Natural killer cell treated with Interleukin-12 subunit alpha and Interleukin-12 subunit beta and Interleukin-15 and Interleukin-18, amount 100 ng/mL, for 72 hours (primary cell): ENCODE measurements around the gene LGALS14. TPM values are rescaled to one million over a fixed set of nuclear protein-coding genes. Genes with fewer than 3 reads are reported as not detected.
"Not testable (repeated sequence)": the region's sequence is repeated elsewhere in the genome, so short reads cannot be mapped to it uniquely, and the experiment has no call there.

ENCODE experiments used
- ATAC-seq, 2 donors: fragments of 150-1000 bp; cut with Tn5 transposase in 1 of 2; sonication (Bioruptor Pico), chemical (Tn5 transposase) in 1 of 2; 2 replicates each; pipeline ENCODE4 v1.10.0; 2021
- DNase-seq: peaks from one replicate; pipeline ENCODE4 v3.0.0; 2022; ENCODE audit warnings: low spot score
- H3K27ac Mint-ChIP-seq, 2 donors: 1 replicate in 1 of 2; 2 replicates in 1 of 2; pipeline ENCODE4 v1.8.0; 2022; ENCODE audit warnings: mixed read lengths in 2 of 2, mild to moderate bottlenecking in 1 of 2, moderate library complexity in 1 of 2
- H3K27me3 Mint-ChIP-seq, 2 donors: 1 replicate in 1 of 2; 2 replicates in 1 of 2; pipeline ENCODE4 v1.8.0; 2022; ENCODE audit warnings: mixed read lengths in 2 of 2
- H3K36me3 Mint-ChIP-seq: one replicate; pipeline ENCODE4 v1.8.0; 2022; ENCODE audit warnings: mixed read lengths
- H3K4me1 Mint-ChIP-seq, 2 donors: 1 replicate in 1 of 2; 2 replicates in 1 of 2; pipeline ENCODE4 v1.8.0; 2022; ENCODE audit warnings: low read depth in 2 of 2, mixed read lengths in 2 of 2, mild to moderate bottlenecking in 1 of 2
- H3K4me3 Mint-ChIP-seq: one replicate; pipeline ENCODE4 v1.8.0; 2022; ENCODE audit warnings: mixed read lengths
- H3K9me3 Mint-ChIP-seq: 2 replicates; pipeline ENCODE4 v1.8.0; 2022; ENCODE audit warnings: mixed read lengths
- total RNA-seq, 2 donors: library from RNA; stranded (reverse); gene quantifications; one replicate each; pipeline ENCODE4 v1.2.3, GENCODE V29; 2022

LGALS14 gene, protein sequence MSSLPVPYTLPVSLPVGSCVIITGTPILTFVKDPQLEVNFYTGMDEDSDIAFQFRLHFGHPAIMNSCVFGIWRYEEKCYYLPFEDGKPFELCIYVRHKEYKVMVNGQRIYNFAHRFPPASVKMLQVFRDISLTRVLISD
- not detected for total RNA-seq

DNA sequence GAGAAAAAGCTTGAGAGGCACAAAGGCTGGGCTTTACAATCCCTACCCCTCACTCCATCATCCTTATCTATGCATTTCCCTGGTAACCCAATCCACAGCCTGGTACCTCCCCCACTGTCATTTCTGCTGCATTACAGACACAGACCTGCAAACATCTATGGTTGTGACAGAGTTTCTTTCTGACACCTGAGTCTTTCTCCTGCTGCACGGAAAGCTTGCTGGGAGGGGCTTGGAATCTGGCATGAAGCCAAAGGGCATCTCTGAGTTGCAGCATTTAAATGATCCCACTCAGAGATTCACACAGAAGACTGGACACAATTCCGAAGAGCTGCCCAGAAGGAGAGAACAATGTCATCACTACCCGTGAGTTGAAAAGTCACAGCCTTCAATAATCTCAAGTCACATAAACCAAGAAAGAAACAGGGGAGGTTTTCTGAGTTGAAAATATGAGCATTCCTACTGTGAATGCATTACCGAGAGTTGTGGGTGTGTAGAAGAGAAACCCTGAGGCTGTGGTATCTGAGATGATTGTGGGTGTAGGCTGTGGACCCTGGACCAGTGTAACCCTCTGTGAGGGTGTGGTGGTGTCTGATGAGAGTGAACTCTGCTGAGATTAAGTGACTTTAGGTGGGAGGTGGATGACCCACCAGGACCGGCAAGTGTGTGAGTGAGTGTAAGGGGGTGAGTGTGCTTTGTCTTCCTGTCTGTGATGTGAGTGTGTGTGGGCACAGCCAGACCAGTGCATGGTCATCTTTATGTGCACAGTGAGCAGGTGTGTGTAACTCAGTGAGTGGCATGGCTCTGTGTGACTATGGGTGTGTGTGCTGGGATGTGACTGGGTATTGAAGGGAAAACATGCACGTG is at the start of gene LGALS14:
Gene LGALS14, plus strand, starts transcription at position 301 of the 864 bp plus-strand sequence. Its CDS starts 48 bp downstream, at position 349.
- H3K4me3 Mint-ChIP-seq = peak within 1 kb of the TSS; percentile 44
- H3K27me3 Mint-ChIP-seq = peaks cover 20 to 33% of the 10 kb centered on the region in 2 donors
- DNase-seq (no peak), ATAC-seq (peak in 1 of 2 donors; percentile 47)
- H3K27ac Mint-ChIP-seq = peak within 1 kb of the TSS; percentile 26 to 50
- H3K9me3 Mint-ChIP-seq = no peaks in the 10 kb centered on the region
- H3K4me1 Mint-ChIP-seq = peaks cover 21 to 26% of the 10 kb centered on the region in 2 donors
- H3K36me3 Mint-ChIP-seq = no peaks in the 10 kb centered on the region

DNA sequence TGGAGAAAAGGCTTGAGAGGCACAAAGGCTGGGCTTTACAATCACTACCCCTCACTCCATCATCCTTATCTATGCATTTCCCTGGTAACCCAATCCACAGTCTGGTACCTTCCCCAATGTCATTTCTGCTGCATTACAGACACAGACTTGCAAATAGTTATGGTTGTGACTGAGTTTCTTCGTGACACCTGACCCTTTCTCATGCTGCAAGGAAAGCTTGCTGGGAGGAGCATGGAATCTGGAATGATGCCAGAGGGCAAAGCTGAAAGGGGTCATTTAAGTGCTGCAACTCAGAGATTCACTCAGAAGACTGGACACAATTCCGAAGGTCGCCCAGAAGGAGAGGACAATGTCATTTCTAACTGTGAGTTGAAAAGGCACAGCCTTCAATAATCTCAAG is 48.7 kb upstream of the LGALS14 start, which contains the start of gene LGALS16:
Gene LGALS16, plus strand, starts transcription at position 301 of the 400 bp plus-strand sequence. Its CDS starts 49 bp downstream, at position 350.
- no peak for ATAC-seq
- Mint-ChIP-seq H3K4me1 (no peaks in the 10 kb centered on the region), H3K9me3 (no peaks in the 10 kb centered on the region), H3K4me3 (no peak within 1 kb of the TSS), H3K36me3 (no peaks in the 10 kb centered on the region), H3K27ac (no peak within 1 kb of the TSS), H3K27me3 (peaks cover 43 to 60% of the 10 kb centered on the region in 2 donors)
- DNase-seq = no peak

DNA sequence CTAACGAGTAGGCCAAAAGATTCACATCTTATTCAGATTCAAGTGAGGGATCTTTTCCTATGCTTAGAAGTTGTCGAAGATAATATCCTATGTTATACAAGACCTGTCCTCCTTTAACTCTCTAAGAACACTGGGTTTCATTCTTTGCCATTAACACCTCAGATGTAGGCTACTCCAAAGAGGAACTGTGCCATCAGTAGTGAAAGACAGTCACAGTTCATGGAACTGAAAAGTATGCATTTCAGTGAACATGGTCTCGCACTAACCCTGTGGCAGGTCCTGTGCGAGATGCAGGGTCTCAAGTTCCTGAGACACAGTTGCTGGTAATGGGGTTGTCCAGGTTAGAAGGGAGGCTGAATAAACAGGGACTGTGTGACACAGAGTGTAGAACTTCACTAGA is 44.5 kb upstream of the LGALS14 start:
- Mint-ChIP-seq H3K36me3 (no peaks in the 10 kb centered on the region), H3K9me3 (no peaks in the 10 kb centered on the region)
- no peak for ATAC-seq

DNA sequence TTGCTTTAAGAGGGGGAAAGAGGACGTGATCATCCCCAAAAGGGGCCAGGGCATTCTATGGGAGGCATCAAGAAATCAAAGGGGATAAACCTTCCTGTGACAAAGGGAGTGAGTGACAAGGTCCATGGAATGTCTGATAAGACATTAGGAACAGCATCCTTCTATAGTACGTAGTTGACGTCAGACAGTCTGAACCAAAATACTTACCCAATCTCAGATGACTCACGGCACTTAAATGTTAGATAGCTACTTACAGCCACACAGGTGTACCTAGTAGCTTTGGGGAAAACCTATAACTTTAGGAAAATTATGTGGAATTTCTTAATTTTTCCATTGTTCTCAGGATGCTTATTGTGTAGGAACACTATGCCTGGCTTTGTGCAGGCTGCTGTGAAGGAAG is 43.6 kb upstream of the LGALS14 start:
- Mint-ChIP-seq H3K27ac (no peak overlapping the region), H3K9me3 (no peaks in the 10 kb centered on the region)

More for the DNA sequence above, 44.5 kb upstream of the LGALS14 start:
- no peaks in the 10 kb centered on the region for H3K4me1 Mint-ChIP-seq
- H3K27ac Mint-ChIP-seq = no peak overlapping the region
- DNase-seq = no peak
- H3K27me3 Mint-ChIP-seq = peaks cover 31 to 32% of the 10 kb centered on the region in 2 donors
- no peak overlapping the region for H3K4me3 Mint-ChIP-seq

DNA sequence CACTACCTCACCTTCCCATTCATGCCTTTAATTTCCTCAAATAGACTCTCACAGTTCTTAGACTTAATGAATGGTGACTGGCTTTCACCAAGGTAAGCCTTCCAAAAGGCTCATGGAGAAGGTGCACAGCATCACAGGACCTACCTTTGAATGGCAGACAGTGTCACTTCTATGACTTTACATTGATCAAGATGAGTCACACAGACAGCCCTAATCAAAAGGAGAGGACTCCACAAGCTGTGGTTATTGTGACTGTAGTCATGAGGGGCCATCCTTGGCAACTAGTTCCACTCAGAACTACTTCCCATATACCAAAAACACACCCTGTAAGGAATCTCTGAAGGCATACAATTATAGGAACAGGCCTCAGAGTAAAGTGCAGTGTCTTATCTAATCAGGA is 42.7 kb upstream of the LGALS14 start:
- ATAC-seq = no peak
- no peak overlapping the region for H3K27ac Mint-ChIP-seq
- no peak overlapping the region for H3K4me3 Mint-ChIP-seq
- H3K9me3 Mint-ChIP-seq = no peaks in the 10 kb centered on the region
- no peak for DNase-seq
- no peaks in the 10 kb centered on the region for H3K4me1 Mint-ChIP-seq
- H3K36me3 Mint-ChIP-seq = no peaks in the 10 kb centered on the region
- peaks cover 28 to 36% of the 10 kb centered on the region in 2 donors for H3K27me3 Mint-ChIP-seq

More for the DNA sequence above, 43.6 kb upstream of the LGALS14 start:
- DNase-seq (no peak), ATAC-seq (no peak)
- Mint-ChIP-seq H3K4me1 (no peaks in the 10 kb centered on the region), H3K27me3 (peaks cover 33 to 36% of the 10 kb centered on the region in 2 donors), H3K4me3 (no peak overlapping the region), H3K36me3 (no peaks in the 10 kb centered on the region)

DNA sequence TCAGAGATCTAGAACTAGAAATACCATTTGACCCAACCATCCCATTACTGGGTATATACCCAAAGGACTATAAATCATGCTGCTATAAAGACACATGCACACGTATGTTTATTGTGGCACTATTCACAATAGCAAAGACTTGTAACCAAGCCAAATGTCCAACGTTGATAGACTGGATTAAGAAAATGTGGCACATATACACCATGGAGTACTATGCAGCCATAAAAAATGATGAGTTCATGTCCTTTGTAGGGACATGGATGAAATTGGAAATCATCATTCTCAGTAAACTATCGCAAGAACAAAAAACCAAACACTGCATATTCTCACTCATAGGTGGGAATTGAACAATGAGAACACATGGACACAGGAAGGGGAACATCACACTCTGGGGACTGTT is 34.4 kb upstream of the LGALS14 start:
- not testable (repeated sequence) for H3K27ac Mint-ChIP-seq, H3K4me3 Mint-ChIP-seq, H3K4me1 Mint-ChIP-seq, H3K9me3 Mint-ChIP-seq, H3K36me3 Mint-ChIP-seq, DNase-seq, ATAC-seq
- peaks cover 29 to 43% of the 10 kb centered on the region in 2 donors for H3K27me3 Mint-ChIP-seq

DNA sequence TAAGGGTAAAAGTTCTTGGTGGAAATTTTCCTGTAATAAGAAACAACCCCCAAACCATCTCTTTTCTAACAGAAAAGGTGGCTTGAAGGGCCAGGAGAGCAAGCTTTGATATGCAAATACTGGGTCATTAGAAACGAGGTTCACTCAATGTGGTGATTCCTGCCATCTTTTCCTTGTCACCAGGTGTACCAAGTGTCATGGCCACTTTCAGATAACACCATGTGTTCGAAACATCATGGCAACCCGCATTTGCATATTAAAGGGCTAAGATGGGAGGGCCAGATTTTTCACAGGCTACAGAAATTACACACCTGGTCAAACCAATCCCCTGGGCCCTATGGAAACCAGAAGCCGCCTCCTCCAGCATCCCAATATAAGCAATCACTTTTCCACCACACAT is 33.3 kb upstream of the LGALS14 start:
- Mint-ChIP-seq H3K9me3 (no peaks in the 10 kb centered on the region), H3K36me3 (no peaks in the 10 kb centered on the region), H3K4me3 (no peak overlapping the region), H3K4me1 (peaks cover 11 to 14% of the 10 kb centered on the region in 2 donors), H3K27ac (no peak overlapping the region), H3K27me3 (peaks cover 32 to 37% of the 10 kb centered on the region in 2 donors)
- no peak for ATAC-seq
- DNase-seq = no peak

DNA sequence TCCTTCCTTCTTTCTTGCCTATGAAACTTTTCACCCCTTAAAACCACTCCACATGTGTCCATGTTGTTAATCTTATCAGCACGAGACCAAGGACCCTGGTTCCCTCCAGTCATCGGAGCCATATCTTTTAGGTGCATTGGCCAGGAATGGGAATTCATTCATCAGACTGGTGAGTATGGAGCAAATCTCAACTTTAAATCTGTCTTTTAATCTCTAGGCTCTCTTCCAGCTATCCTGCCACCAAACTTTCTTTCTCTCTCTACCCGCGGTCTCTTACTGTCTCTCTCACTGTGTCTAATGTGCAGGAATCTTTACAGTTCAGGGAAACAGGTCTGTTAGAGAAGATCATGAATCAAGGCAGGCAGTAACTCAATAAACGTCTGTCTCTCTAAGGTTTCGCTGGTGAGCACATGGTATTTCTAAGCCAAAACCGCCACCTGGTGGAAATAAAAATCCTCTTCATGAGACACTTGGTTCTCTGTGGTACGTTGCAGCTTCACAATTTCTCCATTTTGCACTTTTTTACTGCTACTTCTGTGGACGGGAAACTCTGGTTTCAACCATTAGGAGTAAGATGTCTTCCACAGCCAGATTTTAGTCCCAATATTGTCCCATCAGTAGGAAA is 32.4 kb upstream of the LGALS14 start:
- ATAC-seq (no peak), DNase-seq (no peak)
- H3K27ac Mint-ChIP-seq = no peak overlapping the region
- H3K36me3 Mint-ChIP-seq = no peaks in the 10 kb centered on the region
- peaks cover 24 to 33% of the 10 kb centered on the region in 2 donors for H3K27me3 Mint-ChIP-seq
- H3K4me1 Mint-ChIP-seq = peaks cover 14 to 17% of the 10 kb centered on the region in 2 donors
- H3K4me3 Mint-ChIP-seq = no peak overlapping the region
- H3K9me3 Mint-ChIP-seq = no peaks in the 10 kb centered on the region

DNA sequence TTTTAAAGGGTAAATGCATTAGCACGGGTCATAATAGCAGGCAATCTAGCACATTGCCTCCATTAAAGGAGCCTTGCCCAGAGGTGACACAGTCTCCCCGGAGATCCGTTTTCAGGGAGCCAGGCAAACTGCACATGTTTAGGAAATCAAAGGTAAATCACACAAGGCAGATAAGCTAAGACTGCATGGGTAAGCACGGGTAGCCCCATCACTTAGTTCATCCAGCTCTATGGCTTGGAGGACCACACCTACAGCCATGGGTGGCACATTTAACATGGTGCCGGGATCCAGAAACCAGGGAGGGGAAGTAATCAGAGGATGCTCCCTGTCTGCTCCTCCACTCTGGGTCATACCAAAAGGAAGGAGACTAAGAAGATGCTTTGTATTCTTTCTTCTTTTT is 31.8 kb upstream of the LGALS14 start:
- H3K36me3 Mint-ChIP-seq = no peaks in the 10 kb centered on the region
- ATAC-seq = no peak
- no peak overlapping the region for H3K4me3 Mint-ChIP-seq
- DNase-seq = no peak
- H3K27me3 Mint-ChIP-seq = peaks cover 18 to 29% of the 10 kb centered on the region in 2 donors
- no peaks in the 10 kb centered on the region for H3K9me3 Mint-ChIP-seq
- H3K27ac Mint-ChIP-seq = no peak overlapping the region
- peaks cover 14 to 17% of the 10 kb centered on the region in 2 donors for H3K4me1 Mint-ChIP-seq

DNA sequence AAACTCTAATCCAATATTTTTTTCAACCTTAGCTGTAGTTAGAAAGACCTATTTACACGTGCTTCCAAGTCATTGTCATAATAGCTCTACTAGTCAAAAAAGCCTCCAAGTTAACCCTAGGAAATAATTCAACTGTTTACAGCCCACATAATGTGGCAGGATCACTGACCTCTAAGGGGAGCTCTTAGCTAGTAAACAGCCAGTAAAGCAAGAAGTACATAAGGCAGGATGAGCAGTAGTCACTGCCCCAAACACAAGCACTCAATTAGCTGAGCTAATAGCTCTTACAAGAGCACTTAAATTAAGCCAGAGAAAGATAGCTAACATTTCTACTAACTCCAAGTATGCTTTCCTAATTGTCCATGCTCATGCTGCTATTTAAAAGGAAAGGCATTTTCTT is 30.4 kb upstream of the LGALS14 start:
- Mint-ChIP-seq H3K27me3 (peaks cover 16 to 32% of the 10 kb centered on the region in 2 donors), H3K4me1 (peaks cover 21 to 28% of the 10 kb centered on the region in 2 donors)
- not testable (repeated sequence) for H3K4me3 Mint-ChIP-seq, H3K9me3 Mint-ChIP-seq, ATAC-seq, H3K36me3 Mint-ChIP-seq, DNase-seq, H3K27ac Mint-ChIP-seq

DNA sequence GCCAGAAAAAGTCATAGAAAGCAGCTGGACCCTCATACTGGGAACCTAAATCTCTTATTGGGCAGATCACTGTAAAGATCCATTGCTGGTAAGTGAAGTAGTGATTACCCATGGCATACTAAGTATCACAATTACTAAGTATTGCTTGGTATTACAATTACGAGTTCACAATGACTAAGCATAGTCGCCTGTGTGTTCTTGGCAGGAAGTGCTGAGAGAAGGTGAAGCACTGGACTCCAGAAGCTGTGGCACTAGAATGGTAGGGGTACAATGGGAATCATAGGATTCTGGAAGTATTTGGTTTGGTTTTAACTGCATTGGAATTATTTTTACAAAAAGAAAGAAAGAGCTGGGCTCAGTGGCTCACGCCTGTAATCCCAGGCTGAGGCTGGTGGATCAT is 28.3 kb upstream of the LGALS14 start:
- Mint-ChIP-seq H3K27ac (peak overlapping the region; percentile 51 to 88), H3K9me3 (no peaks in the 10 kb centered on the region), H3K4me1 (peaks cover 28 to 42% of the 10 kb centered on the region in 2 donors), H3K4me3 (peak overlapping the region; percentile 62), H3K36me3 (no peaks in the 10 kb centered on the region), H3K27me3 (peaks cover 11 to 32% of the 10 kb centered on the region in 2 donors)
- ATAC-seq (peak; percentile 87 to 88), DNase-seq (no peak)

DNA sequence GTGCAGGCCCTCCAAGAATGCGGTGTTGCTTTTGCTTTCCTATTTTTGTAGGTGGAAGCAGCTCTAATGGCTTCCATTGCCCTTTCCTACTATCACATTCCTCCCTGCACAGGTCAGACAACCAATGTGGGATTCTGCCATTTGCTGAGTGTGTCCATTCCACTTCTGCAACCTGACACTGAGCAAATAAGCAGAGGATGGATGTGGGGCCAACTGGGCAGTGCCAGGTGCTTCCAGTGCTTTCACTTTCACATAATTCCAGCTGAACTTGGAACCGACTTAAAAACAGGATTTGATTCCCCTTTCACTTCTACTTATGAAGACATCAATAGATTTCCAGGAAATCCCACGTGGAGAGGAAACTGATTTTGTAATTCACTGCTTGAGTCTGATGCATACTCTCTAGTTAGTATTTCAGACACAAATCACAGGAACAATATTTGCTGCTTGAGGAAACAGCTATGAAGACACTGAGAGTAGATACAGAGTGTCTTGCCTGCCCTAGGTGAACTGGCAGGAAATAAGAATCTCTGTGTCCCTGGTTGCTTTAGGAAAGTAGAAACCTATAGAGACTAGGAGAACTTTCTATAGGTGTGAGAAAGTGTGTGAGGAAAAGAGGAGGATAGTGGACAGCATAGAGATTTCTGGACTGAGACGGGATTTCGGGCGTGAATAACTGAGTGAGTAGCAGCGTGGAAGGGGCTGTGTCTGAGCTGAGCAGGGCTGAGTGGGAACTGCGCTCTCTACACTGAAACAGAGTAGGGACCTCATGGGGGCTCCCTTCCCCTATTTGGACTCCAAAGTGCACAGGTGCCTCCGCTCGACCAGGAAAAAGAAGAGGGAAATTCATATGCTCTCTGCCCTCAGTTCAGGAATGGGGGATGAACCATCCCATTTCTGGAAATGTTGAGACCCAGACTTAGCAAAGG is 26.1 kb upstream of the LGALS14 start:
- Mint-ChIP-seq H3K36me3 (no peaks in the 10 kb centered on the region), H3K4me1 (peaks cover 24 to 39% of the 10 kb centered on the region in 2 donors), H3K9me3 (no peaks in the 10 kb centered on the region), H3K4me3 (peak overlapping the region; percentile 67), H3K27me3 (peaks cover 0 to 31% of the 10 kb centered on the region in 2 donors), H3K27ac (peak overlapping the region; percentile 9 to 63)
- no peak for ATAC-seq
- no peak for DNase-seq
